AG08395 (cell line): Measurements from ENCODE around the gene GPC6.

Experiments used
- DNase-seq: peaks from one replicate; pipeline ENCODE4 v3.0.0; 2012; ENCODE audit warnings: mixed read lengths, low spot score

GPC6 gene

DNA sequence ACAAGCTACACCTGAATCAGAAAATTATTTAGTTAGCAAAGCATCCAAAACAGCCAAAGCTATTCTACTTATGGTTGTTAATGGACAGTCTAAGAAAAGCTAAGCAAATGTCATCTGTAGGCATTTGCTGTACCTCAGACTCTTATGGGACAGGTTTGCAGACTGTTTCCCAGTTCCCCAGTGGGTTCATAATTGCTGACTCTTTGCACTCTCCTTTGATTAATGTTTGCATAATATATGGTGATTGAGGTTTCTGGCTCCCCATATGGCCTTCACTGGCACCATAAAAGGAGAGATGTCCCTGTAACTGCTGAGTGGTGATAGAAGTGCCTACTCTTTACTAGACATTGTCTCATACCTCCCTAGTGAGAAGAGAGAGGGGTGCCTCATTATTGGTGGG lies 142.1 kb downstream of the GPC6 start:
- no peak for DNase-seq

GRCh38 chr13:93372856-93373255 lies 146.2 kb downstream of the GPC6 start:
- no peak for DNase-seq

- DNase-seq: no peak
Measured at GRCh38 chr13:93375491-93375890, 148.9 kb downstream of the GPC6 start.

GRCh38 chr13:93377196-93377595 lies 150.6 kb downstream of the GPC6 start:
- DNase-seq: no peak

DNA sequence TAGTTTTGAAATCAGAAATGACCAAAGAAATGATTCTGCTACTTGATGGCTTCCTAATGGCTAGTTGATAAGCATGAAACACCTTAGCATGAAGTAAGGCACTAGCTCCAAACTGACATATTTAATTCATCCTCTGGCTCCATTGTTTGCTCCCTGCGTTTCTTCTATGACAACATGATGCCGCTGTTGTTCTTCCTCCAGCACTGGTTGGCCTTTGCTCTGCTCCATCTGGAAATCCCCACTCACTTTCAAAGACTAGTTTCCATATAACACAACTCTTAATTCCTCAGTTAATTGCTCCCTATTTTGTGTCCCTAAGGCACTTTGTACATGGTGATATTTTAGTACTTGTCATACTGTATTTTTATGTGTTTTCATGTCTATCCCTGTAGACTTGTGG lies 151.6 kb downstream of the GPC6 start:
- no peak for DNase-seq

- no peak for DNase-seq
Measured at GRCh38 chr13:93386116-93386515, 159.5 kb downstream of the GPC6 start.

GRCh38 chr13:93388701-93389100 lies 162.1 kb downstream of the GPC6 start:
- DNase-seq: no peak

DNA sequence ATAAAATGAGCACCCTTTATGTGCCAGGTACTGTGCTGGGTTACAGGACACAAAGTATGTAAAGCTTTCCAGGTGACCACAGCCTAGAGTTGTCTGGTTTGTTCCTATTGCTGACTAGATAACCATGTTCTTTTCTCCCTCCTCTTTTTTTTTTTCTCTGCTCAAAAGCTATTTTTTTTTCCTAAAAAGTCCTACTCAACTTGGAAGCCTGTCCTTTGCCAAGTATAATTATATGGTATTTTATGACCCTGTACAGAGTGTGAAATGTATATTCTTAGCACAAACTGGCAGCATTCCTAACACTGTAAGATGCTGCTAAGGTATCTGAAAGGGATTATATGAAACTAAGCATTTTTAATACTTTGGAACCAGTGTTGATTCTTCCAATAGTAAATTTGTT lies 171.0 kb downstream of the GPC6 start:
- no peak for DNase-seq

- DNase-seq: peak; percentile 11
Measured at GRCh38 chr13:93398167-93399035, 171.8 kb downstream of the GPC6 start.

GRCh38 chr13:93399212-93399611 lies 172.6 kb downstream of the GPC6 start:
- no peak for DNase-seq

- no peak for DNase-seq
Measured at GRCh38 chr13:93406136-93406535, 179.5 kb downstream of the GPC6 start.

- no peak for DNase-seq
Measured at GRCh38 chr13:93407551-93407950, 180.9 kb downstream of the GPC6 start.

- no peak for DNase-seq
Measured at GRCh38 chr13:93409001-93409400, 182.4 kb downstream of the GPC6 start.

GRCh38 chr13:93409816-93410215 lies 183.2 kb downstream of the GPC6 start:
- DNase-seq: no peak

GRCh38 chr13:93411186-93411680 lies 184.6 kb downstream of the GPC6 start:
- no peak for DNase-seq

GRCh38 chr13:93412676-93413075 lies 186.1 kb downstream of the GPC6 start:
- no peak for DNase-seq

DNA sequence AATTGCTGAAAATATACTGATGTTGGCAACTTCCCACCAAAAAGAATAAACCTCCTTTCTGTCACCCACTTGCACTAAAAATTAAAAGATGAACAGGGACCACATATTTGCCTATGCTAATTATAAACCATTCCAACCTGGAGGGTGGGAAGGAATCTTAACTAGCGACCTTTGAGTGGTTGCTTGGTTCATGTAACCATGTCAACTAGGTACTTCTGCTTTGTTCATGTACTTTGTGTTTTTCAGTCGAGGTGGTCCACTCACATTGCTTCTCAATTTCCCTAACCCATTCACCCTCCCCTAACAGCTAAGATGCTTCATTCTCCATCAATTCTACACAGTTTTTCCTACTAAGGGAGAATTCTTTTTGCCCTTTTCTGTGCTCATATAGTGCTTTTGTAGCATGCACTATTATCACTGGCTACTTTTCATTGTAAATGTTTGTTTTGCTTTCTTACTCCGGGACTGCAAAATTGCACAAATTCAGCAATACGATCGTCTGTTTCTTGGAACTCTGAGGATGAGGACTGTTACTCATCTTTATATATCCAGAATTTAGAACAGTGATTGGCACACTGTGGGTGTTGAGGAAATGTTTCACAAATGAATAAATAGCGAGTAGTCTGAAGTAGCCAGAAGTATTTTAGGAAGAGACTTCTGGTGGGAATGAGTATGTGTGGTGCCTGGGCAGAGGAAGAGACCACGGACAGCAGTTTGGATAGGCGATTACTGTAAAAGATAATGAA lies 187.5 kb downstream of the GPC6 start:
- no peak for DNase-seq

DNA sequence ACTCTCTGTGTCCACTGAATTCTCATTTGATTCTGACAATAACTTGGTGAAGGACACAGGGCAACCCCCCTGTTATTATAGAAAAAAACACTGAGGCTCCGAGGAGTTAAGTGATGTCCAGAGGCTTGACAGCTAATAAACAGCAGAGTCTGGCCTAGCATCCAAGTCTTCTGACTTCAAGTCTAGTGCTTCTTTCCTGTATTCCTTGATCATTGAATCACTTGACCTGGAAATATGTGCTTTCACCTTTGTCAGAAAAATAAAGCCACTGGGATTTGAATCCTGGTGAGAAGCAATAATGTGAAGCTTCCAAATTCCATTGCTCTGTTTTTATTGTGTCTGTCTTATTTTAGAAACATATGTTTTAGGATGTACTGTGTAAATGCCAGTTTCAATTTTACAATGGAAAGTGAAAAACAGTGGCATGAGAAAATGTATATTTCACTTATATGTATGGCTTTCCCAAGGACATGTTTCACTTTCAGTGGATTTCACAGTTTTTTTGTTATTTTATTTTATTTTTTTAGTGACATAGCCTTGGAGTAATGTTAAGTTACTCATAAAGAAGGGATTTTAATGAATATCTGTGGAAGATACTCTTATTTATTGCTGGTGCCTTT lies 190.2 kb downstream of the GPC6 start:
- DNase-seq: no peak

DNA sequence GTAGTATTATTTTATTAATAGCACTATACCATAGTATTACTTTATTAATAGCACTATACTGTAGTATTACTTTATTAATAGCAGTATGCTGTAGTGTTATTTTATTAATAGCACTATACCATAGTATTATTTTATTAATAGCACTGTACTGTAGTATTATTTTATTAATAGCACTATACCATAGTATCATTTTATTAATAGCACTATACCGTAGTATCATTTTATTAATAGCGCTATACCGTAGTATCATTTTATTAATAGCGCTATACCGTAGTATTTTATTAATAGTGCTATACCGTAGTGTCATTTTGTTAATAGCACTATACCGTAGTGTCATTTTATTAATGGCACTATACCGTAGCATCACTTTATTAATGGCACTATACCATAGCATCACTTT lies 191.8 kb downstream of the GPC6 start:
- no peak for DNase-seq

DNA sequence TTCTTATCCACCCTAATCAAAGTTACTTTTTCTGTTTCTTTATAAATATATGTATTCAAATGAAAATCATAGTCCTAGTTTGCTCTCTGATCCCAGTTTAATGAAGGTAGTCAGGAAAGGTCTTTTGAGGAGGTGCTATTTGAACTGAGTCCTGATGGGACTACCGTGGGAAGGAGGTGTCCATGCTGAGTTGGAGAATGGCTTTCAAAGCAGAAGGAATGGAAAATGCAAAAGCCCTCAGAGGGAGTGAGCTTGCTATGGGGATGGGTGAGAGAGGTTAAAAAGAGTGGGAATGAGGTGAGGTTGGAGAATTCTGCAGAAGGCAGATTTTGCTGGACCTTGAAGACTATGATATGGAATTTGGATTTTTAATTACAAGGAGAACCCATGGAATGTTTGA lies 193.6 kb downstream of the GPC6 start:
- DNase-seq: no peak

DNA sequence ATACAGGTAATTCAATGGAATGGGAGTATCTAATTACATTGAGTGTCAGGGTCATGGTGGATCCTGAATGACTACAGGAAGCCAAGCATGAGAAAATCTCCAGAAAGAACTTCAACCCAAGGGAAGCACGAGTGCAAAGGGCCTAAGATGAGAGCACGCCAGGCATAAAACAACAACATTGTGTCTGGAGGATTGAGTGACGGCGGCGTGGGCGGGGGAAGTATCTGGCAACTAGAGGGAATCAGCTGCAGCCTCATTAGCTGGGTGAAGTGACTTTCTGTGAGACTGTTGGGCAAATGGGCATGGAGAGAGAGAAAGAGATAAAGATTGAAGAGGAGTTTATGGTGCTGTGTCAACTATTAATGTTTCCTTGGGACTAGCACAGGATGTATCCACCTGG lies 194.3 kb downstream of the GPC6 start:
- DNase-seq: no peak

DNA sequence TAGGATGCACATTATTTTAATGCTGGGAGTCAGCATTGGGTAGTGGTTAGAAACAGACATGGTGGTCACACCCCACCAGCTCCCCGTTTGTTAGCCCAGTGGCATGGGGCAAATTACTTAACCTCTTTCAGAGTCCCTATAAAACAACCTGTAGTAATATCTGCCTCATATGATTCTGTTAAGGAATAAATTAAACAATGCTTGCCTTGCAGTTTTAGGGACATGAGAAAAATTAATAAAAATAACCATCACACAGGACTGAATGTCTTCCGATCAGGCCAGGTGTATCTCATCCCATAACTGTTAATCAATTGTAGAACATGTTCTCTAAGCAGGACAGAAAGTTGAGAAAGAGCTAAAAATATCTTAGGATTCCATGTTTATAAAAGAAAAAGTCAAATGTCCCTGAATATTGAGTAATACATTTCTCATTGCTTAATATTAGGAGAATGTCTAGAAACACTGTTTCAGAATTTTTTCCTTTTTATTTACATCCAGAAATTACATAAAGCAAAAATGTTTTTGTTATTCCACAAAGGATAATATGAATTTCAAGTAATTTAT lies 196.5 kb downstream of the GPC6 start:
- DNase-seq: no peak
